DOHH2 (cell line): ENCODE results near the gene LNX2.

Source experiments
- EZH2phosphoT487 ChIP-seq: fragments of 200-600 bp; sonication (generic); IDR thresholded peaks from 2 replicates; pipeline ENCODE4 v1.6.1; 2017; ENCODE audit warnings: borderline replicate concordance, mild to moderate bottlenecking, antibody characterized with exemption, low read length, moderate library complexity, mixed read lengths
- TF ChIP-seq, protein P1 (sequence below): fragments of 200-600 bp; sonication (generic); IDR thresholded peaks from one replicate; pipeline ENCODE4 v1.5.1; 2014; ENCODE audit warnings: antibody characterized with exemption, mild to moderate bottlenecking, low read depth, low read length; ENCODE audit not compliant: poor library complexity, severe bottlenecking

DNA sequence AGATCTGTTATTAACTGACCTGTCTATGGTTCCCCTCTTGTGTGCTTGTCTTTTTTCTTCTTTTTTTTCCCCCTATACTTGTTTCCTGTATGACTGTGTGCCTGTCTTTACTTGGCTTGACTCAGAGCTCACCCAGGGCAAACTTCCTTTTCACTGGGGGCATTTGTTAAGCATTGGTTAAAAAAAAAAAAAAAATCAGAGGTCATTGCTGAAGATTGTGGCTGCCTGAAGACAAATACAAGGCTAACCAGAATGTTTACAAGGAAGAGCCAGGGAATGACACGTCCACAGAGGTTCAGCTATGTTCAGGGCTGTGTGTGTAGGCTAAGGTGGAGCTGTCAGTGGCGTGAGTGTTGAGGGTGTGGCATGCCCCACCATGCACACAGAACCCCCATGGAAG lies 47.1 kb downstream of the LNX2 start:
- TF ChIP-seq, protein P1, sequence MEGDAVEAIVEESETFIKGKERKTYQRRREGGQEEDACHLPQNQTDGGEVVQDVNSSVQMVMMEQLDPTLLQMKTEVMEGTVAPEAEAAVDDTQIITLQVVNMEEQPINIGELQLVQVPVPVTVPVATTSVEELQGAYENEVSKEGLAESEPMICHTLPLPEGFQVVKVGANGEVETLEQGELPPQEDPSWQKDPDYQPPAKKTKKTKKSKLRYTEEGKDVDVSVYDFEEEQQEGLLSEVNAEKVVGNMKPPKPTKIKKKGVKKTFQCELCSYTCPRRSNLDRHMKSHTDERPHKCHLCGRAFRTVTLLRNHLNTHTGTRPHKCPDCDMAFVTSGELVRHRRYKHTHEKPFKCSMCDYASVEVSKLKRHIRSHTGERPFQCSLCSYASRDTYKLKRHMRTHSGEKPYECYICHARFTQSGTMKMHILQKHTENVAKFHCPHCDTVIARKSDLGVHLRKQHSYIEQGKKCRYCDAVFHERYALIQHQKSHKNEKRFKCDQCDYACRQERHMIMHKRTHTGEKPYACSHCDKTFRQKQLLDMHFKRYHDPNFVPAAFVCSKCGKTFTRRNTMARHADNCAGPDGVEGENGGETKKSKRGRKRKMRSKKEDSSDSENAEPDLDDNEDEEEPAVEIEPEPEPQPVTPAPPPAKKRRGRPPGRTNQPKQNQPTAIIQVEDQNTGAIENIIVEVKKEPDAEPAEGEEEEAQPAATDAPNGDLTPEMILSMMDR, result no peak
- TF ChIP-seq EZH2phosphoT487, result no peak
